Activated naive CD8-positive, alpha-beta T cell treated with anti-CD3 and anti-CD28 coated beads, Interleukin-2, amount 10 ng/mL, durations not matched to agents 7 days and 5 days (primary cell): Measurements from ENCODE around the gene POLN. TPM values are rescaled to one million over a fixed set of nuclear protein-coding genes. Genes with fewer than 3 reads are reported as not detected.
"Not testable (repeated sequence)": the region's sequence is repeated elsewhere in the genome, so short reads cannot be mapped to it uniquely, and the experiment has no call there.

Experiments
- ATAC-seq: fragments of 150-1000 bp; cut with Tn5 transposase; one replicate; pipeline ENCODE4 v1.10.0; 2021; ENCODE audit warnings: low read depth, moderate library complexity
- POLR2A ChIA-PET: fragments of 350-600 bp; sonication (Branson Sonifier 250); formaldehyde crosslinking; loops from one replicate; lab custom pipeline; 2021; ENCODE audit warnings: antibody characterized with exemption; lab: Charles Lee
- DNase-seq: peaks from one replicate; pipeline ENCODE4 v3.0.0; 2021
- H3K27ac Mint-ChIP-seq: one replicate; pipeline ENCODE4 v1.8.0; 2022; ENCODE audit warnings: mild to moderate bottlenecking, mixed read lengths
- H3K27me3 Mint-ChIP-seq: one replicate; pipeline ENCODE4 v1.8.0; 2022; ENCODE audit warnings: mild to moderate bottlenecking, moderate library complexity, mixed read lengths
- H3K36me3 Mint-ChIP-seq: one replicate; pipeline ENCODE4 v1.8.0; 2021; ENCODE audit warnings: mild to moderate bottlenecking, mixed read lengths
- H3K4me1 Mint-ChIP-seq: one replicate; pipeline ENCODE4 v1.8.0; 2021; ENCODE audit warnings: mixed read lengths
- H3K4me3 Mint-ChIP-seq: one replicate; pipeline ENCODE4 v1.8.0; 2022; ENCODE audit warnings: mild to moderate bottlenecking, moderate library complexity, mixed read lengths
- H3K9me3 Mint-ChIP-seq: one replicate; pipeline ENCODE4 v1.8.0; 2021; ENCODE audit warnings: mixed read lengths
- total RNA-seq, 2 experiments: library from RNA; stranded (reverse); gene quantifications; one replicate each; pipeline ENCODE4 v1.2.3, GENCODE V29; 2021

Gene POLN
- total RNA-seq, 2 experiments from 2014 or later = 2.4 to 3.2 TPM

DNA sequence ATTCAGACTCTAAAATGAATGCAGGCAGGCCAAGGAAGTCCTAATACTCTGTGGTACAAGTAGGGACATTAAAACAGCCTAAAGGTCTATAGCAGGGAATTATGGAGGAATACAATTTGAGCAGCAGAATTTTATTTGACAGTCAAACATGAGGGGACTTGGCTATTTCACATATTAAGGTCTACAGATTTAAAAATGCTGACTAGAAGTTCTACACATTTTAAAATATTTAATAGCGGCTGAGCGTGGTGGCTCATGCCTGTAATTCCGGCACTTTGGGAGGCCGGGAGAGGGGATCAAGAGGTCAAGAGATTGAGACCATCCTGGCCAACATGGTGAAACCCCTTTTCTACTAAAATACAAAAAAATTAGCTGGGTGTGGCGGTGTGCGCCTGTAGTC is 10.8 kb downstream of the POLN start:
- peaks cover 26% of the 10 kb centered on the region for H3K36me3 Mint-ChIP-seq
- no peak overlapping the region for H3K27ac Mint-ChIP-seq

DNA sequence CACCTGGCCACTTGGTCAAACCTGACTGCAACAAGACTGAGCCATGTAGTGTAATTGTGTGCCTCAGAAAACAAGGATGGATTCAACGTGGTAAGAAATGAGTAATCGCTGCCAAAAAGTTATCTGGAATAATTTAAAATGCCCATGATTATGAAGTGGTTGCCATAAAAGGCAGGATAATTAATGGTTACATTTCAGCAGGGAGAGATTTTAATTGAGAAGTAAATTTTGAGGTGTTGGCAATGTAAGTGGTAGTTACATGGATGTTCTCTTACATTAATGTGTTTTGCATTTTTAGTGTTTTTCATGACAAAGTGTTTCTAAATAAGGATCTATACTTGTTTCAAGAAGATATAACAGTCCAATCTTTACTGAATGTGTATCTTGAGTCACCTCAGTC is 15.7 kb downstream of the POLN start:
- peaks cover 9% of the 10 kb centered on the region for H3K36me3 Mint-ChIP-seq
- POLR2A ChIA-PET = no interaction called here
- no peak for DNase-seq
- no peak overlapping the region for H3K4me3 Mint-ChIP-seq
- H3K27me3 Mint-ChIP-seq = no peaks in the 10 kb centered on the region
- peaks cover 3% of the 10 kb centered on the region for H3K4me1 Mint-ChIP-seq
- no peak overlapping the region for H3K27ac Mint-ChIP-seq
- ATAC-seq = no peak
- no peaks in the 10 kb centered on the region for H3K9me3 Mint-ChIP-seq

More for the DNA sequence above, 10.8 kb downstream of the POLN start:
- ATAC-seq (no peak), DNase-seq (no peak)
- Mint-ChIP-seq H3K4me1 (peaks cover 13% of the 10 kb centered on the region), H3K4me3 (no peak overlapping the region), H3K27me3 (no peaks in the 10 kb centered on the region), H3K9me3 (no peaks in the 10 kb centered on the region)
- POLR2A ChIA-PET = no interaction called here

DNA sequence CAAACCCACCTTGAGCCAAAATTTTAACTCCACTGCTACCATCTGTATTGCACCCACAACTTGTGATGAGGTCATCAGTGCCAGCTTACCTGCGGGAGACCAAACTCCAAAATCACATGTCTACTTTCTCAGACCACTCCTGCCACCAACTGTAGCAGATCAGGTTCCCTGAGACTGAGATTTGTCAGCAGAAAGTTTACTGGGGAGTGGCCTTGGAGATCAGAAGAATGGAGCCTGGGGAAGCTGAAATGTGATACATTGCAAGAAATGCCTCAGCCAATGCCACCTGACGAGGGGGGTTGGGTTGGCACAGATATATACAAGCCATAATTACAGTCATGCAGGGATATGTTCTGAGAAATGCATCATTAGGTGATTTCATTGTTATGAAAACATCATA is 19.1 kb downstream of the POLN start:
- Mint-ChIP-seq H3K9me3 (no peaks in the 10 kb centered on the region), H3K27me3 (no peaks in the 10 kb centered on the region), H3K36me3 (peaks cover 4% of the 10 kb centered on the region), H3K4me1 (peaks cover 7% of the 10 kb centered on the region), H3K27ac (no peak overlapping the region), H3K4me3 (no peak overlapping the region)
- POLR2A ChIA-PET = no interaction called here
- no peak for ATAC-seq
- DNase-seq = no peak

DNA sequence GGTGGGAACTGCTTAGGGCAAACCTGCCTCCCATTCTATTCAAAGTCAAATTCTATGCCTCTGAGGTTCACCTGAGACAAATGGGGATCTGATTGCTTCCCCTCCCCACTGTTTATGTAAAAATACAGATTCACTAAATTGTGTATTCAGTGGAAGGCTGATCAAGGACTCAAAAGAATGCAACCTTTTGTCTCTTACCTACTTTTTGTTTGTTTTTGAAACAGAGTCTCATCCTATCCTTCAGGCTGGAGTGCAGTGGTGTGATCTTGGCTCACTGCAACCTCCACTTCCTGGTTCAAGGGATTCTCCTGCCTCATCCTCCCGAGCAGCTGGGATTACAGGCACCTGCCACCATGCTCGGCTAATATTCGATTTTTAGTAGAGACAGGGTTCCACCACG is 20.5 kb downstream of the POLN start:
- ATAC-seq, H3K4me1 Mint-ChIP-seq, H3K27me3 Mint-ChIP-seq, H3K9me3 Mint-ChIP-seq, H3K36me3 Mint-ChIP-seq, POLR2A ChIA-PET, H3K4me3 Mint-ChIP-seq, DNase-seq, H3K27ac Mint-ChIP-seq: not testable (repeated sequence)

DNA sequence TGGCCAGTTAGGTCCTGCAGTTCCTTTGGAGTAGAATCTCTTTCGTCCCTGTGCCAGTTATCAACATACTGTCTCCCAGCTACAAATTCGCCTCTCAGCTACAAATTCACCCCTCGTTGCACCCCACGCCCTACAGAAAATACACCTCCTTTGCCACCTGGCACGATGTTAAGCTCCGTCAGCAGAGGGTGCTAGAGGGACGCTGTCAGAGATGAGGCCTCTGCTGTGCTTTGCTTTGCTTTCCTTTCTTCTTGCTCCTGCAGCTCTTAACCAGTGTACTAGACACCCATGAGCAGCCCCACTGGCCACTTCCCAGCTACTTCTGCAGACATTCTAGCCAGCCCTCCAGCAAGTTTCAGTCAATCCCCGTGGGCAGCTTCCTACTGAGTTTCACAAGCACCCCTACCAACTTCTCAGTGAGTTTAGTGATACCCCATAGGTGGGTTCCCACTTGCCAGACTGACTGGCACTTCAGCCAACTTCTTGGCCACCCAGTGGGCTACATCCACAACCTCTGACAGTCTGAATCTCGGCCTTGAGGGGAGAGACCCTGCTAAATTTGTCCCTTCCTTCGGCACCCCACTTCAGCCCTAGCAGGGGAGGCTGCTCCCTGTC is 21.8 kb downstream of the POLN start:
- Mint-ChIP-seq H3K36me3 (no peaks in the 10 kb centered on the region), H3K9me3 (no peaks in the 10 kb centered on the region), H3K4me3 (no peak overlapping the region), H3K27me3 (no peaks in the 10 kb centered on the region), H3K27ac (peak overlapping the region; percentile 13), H3K4me1 (peaks cover 7% of the 10 kb centered on the region)
- POLR2A ChIA-PET = interaction anchor here (1.0 kb wide), 1 partner anchor 42 kb away, joined by 3 read pairs; the partner anchor contains the start of gene MXD4
- peak; percentile 78 for DNase-seq
- ATAC-seq = peak; percentile 92

DNA sequence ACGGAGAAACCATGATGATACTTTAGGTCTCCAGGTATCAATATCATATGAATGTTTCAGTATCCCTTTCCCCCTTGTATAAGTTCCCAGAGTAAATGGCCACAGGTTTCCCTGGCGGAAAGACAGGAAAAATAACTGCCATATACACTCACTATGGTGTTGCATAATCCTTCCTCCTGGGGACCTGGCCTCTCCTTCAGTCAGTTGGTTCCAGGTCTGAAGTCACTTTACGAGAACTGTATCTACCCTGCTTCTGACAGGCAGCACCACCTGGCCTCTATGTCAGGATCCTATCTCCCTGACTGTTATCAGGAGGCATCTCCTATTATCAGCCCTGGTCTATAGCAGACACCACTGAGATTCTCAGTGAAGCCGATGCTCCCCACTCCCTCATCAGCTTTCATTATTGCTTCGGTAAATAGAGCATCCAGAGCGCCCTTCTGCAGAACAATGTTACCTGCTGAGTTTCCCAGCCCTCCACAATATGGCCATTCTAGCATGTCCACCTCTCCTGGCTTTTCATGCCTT is 22.6 kb downstream of the POLN start:
- POLR2A ChIA-PET = no interaction called here
- H3K36me3 Mint-ChIP-seq = no peaks in the 10 kb centered on the region
- H3K27ac Mint-ChIP-seq = no peak overlapping the region
- H3K4me3 Mint-ChIP-seq = no peak overlapping the region
- no peaks in the 10 kb centered on the region for H3K27me3 Mint-ChIP-seq
- H3K4me1 Mint-ChIP-seq = peaks cover 7% of the 10 kb centered on the region
- H3K9me3 Mint-ChIP-seq = no peaks in the 10 kb centered on the region
- ATAC-seq = no peak
- no peak for DNase-seq

DNA sequence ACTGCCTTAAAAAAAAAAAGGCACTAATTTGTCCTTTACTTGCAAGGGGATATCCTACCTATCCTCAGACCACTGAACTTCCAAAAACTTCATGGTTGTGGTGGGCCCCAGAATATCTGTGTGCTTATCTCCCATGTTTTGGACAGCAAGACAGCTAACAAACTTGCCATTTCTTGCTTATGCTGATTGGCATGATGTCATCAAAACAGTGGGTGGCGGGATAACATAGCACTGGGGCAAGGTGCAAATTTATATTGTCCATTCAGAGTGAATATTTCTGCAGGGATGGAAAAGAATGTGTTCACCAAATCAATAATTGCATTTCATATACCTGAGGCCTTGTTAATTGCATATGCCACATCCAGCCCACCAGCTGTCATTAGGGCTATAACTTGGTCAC is 23.5 kb downstream of the POLN start:
- no peak for ATAC-seq
- H3K36me3 Mint-ChIP-seq = no peaks in the 10 kb centered on the region
- POLR2A ChIA-PET = no interaction called here

DNA sequence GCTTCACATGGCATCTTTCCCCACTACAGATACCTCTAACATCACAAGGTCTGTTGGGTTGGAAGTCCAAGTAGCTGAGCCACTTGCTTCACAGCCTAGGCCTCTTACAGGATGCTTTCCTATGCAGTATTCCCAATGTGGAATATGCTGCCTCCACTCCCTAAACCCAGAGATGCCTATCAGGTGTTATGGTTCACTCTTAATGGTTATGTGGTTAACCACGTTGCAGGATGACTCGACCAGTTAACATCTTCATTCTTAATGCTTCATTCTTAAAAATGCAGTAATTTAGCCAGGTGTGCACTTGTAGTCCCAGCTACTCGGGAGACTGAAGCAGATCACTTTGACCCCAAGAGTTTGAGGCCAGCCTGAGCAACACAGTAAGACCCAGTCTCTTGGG is 24.2 kb downstream of the POLN start:
- Mint-ChIP-seq H3K27ac (no peak overlapping the region), H3K9me3 (no peaks in the 10 kb centered on the region), H3K4me1 (peaks cover 7% of the 10 kb centered on the region), H3K36me3 (no peaks in the 10 kb centered on the region), H3K4me3 (no peak overlapping the region), H3K27me3 (peaks cover 1% of the 10 kb centered on the region)
- no peak for DNase-seq
- ATAC-seq = no peak
- POLR2A ChIA-PET = no interaction called here

More for the DNA sequence above, 23.5 kb downstream of the POLN start:
- H3K27ac Mint-ChIP-seq = no peak overlapping the region
- H3K4me3 Mint-ChIP-seq = no peak overlapping the region
- no peak for DNase-seq
- no peaks in the 10 kb centered on the region for H3K9me3 Mint-ChIP-seq
- H3K4me1 Mint-ChIP-seq = peaks cover 7% of the 10 kb centered on the region
- no peaks in the 10 kb centered on the region for H3K27me3 Mint-ChIP-seq

DNA sequence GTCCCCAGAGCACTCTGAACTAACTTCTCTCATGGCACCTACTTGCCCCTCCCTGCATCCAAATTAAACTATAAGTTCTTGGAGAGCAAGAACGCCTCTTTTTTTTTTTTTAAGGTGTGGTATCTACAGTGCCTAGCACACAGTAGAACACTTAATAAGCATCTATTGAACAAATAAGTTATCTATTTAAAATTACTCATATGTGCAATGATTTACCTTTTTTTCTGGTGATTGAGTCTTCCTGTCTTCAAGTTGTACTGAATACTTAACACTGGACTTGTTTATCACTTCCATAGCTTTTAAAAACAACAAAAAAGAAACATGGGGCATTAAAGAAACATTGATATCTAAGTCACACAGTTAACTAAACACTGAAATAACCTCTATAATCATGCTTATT is 29.1 kb downstream of the POLN start:
- DNase-seq (no peak), ATAC-seq (no peak)
- POLR2A ChIA-PET = no interaction called here
- no peak overlapping the region for H3K4me3 Mint-ChIP-seq
- peaks cover 3% of the 10 kb centered on the region for H3K27me3 Mint-ChIP-seq
- no peaks in the 10 kb centered on the region for H3K36me3 Mint-ChIP-seq
- H3K9me3 Mint-ChIP-seq = no peaks in the 10 kb centered on the region
- H3K4me1 Mint-ChIP-seq = peaks cover 3% of the 10 kb centered on the region
- no peak overlapping the region for H3K27ac Mint-ChIP-seq

DNA sequence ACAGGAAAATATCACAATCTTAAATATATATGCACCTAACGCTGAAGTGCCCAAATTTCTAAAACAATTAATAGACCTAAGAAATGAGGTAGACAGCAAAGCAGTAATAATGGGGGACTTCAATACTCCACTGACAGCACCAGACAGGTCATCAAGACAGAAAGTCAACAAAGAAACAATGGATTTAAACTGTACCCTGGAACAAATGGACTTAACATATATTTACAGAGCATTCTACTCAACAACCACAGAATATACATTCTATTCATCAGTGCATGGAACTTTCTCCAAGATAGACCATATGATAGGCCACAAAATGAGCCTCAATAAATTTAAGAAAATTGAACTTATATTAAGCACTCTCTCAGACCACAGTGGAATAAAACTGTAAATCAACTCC is 39.1 kb downstream of the POLN start:
- DNase-seq, H3K4me1 Mint-ChIP-seq, ATAC-seq, H3K9me3 Mint-ChIP-seq, POLR2A ChIA-PET, H3K36me3 Mint-ChIP-seq, H3K4me3 Mint-ChIP-seq, H3K27me3 Mint-ChIP-seq, H3K27ac Mint-ChIP-seq: not testable (repeated sequence)

DNA sequence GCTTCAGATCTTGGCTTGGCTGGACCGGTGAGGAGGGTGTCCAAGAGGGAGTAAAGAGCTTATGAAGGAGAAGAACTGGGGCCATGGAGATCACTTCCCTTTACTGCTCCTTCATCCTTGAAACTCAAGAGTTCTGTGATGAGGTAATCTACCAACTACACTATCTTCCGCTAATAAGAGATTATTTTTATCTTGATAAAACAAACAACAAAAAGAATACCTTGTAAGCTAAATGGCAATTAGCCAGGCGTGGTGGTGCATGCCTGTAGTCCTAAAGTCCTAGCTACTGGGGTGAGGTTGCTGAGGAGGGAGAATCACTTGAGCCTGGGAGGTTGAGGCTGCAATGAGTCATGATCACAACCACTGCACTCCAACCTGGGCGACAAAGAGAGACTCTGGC is 47.4 kb downstream of the POLN start:
- Mint-ChIP-seq H3K9me3 (no peaks in the 10 kb centered on the region), H3K27ac (no peak overlapping the region), H3K4me1 (no peaks in the 10 kb centered on the region), H3K36me3 (peaks cover 4% of the 10 kb centered on the region), H3K4me3 (no peak overlapping the region), H3K27me3 (no peaks in the 10 kb centered on the region)
- POLR2A ChIA-PET = no interaction called here
- ATAC-seq (no peak), DNase-seq (no peak)

DNA sequence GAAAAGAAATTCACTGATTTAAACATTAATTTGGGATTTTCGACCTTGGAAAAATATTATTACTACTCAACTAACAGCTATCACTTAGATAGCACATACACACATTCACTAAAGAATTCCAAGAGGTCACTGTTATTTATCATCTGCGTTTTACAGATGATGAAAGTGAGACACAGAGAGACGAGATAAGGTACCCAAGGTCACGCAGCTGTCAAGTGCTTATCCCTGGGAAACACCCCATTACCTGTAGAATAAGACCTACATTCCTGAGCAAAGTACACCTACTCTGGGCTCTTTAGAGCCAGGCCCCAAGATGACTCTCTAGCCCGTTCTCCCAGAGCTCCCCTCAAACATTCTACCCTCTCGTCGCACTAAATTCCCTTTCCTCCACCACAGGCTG is 48.6 kb downstream of the POLN start:
- peaks cover 4% of the 10 kb centered on the region for H3K36me3 Mint-ChIP-seq
- no peaks in the 10 kb centered on the region for H3K9me3 Mint-ChIP-seq
- POLR2A ChIA-PET = no interaction called here
- no peak for ATAC-seq
- H3K27me3 Mint-ChIP-seq = no peaks in the 10 kb centered on the region
- no peaks in the 10 kb centered on the region for H3K4me1 Mint-ChIP-seq
- no peak overlapping the region for H3K27ac Mint-ChIP-seq
- no peak overlapping the region for H3K4me3 Mint-ChIP-seq
- DNase-seq = no peak

DNA sequence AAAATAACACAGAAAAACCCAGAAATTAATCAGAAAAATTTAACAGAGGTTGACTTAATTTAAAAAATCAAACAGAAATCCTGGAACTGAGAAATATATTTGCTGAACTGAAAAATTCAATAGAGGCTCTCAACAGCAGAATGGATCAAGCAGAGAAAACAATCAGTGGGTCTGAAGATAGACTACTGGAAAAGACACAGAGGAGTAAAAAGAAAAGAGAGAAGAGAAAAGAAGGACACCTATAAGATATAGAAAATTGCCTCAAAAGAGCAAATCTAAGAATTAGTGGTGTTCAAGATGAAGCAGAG is 55.1 kb downstream of the POLN start:
- peaks cover 13% of the 10 kb centered on the region for H3K36me3 Mint-ChIP-seq
- H3K9me3 Mint-ChIP-seq = peaks cover 3% of the 10 kb centered on the region
- H3K27me3 Mint-ChIP-seq = peaks cover 3% of the 10 kb centered on the region
- POLR2A ChIA-PET = no interaction called here
- no peak for DNase-seq
- no peak overlapping the region for H3K4me3 Mint-ChIP-seq
- H3K27ac Mint-ChIP-seq = no peak overlapping the region
- no peak for ATAC-seq
- peaks cover 2% of the 10 kb centered on the region for H3K4me1 Mint-ChIP-seq

DNA sequence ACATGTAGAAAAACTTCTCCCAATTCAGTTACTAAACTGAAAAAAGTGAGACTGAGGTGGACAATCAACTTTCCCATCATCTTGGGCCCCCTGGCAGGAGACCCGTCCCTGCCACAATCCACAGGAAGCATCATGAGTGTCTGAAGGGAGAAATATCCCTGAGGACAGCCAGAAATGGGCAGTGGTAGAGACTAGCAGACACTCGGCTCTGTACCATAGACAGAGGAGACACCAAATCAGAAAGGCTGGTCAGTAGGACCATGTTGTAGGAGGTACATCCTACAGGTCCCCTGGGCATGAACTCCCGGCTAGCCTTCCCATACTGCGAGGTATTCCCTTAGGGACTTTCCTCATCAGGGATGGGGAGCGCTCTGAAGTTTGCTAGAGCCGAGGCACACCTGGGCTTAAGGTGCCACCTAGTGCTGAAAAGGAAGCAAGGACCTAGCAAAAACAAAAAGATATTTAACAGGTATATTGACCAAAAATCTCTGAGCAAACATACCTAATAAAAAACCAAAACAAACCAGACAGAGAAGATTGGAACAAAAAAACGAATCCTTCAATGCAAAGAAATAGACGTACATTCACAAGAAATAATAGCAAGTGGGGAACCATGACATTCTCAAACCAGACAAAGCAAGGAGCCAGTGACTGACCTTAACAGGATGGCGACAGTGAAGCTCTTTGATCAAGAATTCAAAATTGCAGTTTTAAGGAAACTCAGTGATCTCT is 55.6 kb downstream of the POLN start:
- peaks cover 2% of the 10 kb centered on the region for H3K4me1 Mint-ChIP-seq
- POLR2A ChIA-PET = no interaction called here
- H3K27ac Mint-ChIP-seq = no peak overlapping the region
- H3K4me3 Mint-ChIP-seq = no peak overlapping the region
- peaks cover 3% of the 10 kb centered on the region for H3K9me3 Mint-ChIP-seq
- ATAC-seq (no peak), DNase-seq (no peak)
- peaks cover 13% of the 10 kb centered on the region for H3K36me3 Mint-ChIP-seq
- H3K27me3 Mint-ChIP-seq = peaks cover 3% of the 10 kb centered on the region
